Suprapubic skin (tissue), 4 donors: ENCODE results near the gene SHC3. TPM values are rescaled to one million over a fixed set of nuclear protein-coding genes. Genes with fewer than 3 reads are reported as not detected.

ENCODE experiments used
- DNase-seq, 2 donors: peaks; one replicate each; pipeline ENCODE4 v3.0.0-alpha.2; 2019; ENCODE audit warnings: low spot score in 2 of 2
- H3K27ac ChIP-seq: fragments of 200-600 bp; sonication (generic); one replicate; pipeline ENCODE4 v1.5.1; 2019
- H3K27me3 ChIP-seq: fragments of 200-600 bp; sonication (generic); one replicate; pipeline ENCODE4 v1.5.1; 2019
- H3K36me3 ChIP-seq: fragments of 200-600 bp; sonication (generic); one replicate; pipeline ENCODE4 v1.5.1; 2019
- H3K4me1 ChIP-seq: fragments of 200-600 bp; sonication (generic); one replicate; pipeline ENCODE4 v1.5.1; 2019
- H3K4me3 ChIP-seq: fragments of 200-600 bp; sonication (generic); one replicate; pipeline ENCODE4 v1.5.1; 2019; ENCODE audit warnings: mild to moderate bottlenecking
- H3K9me3 ChIP-seq: fragments of 200-600 bp; sonication (generic); one replicate; pipeline ENCODE4 v1.5.1; 2019
- CTCF ChIP-seq, 2 donors: fragments of 200-600 bp in 1 of 2; fragments of 450-650 bp in 1 of 2; sonication (generic) in 1 of 2; IDR thresholded peaks; one replicate each; pipeline ENCODE4 v1.5.1; 2016 to 2019; ENCODE audit warnings: antibody characterized with exemption in 2 of 2, mild to moderate bottlenecking in 1 of 2, moderate library complexity in 1 of 2
- EP300 ChIP-seq: sonication (generic); formaldehyde crosslinking; IDR thresholded peaks from one replicate; pipeline ENCODE4 v1.6.1; 2017; ENCODE audit warnings: antibody characterized with exemption
- POLR2A ChIP-seq, 2 donors: fragments of 450-650 bp; IDR thresholded peaks; one replicate each; pipeline ENCODE4 v1.6.1; 2017; ENCODE audit warnings: antibody characterized with exemption in 2 of 2, mild to moderate bottlenecking in 2 of 2, moderate library complexity in 2 of 2
- POLR2AphosphoS5 ChIP-seq, 3 donors: sonication (generic); formaldehyde crosslinking; IDR thresholded peaks; one replicate each; pipeline ENCODE4 v1.6.1; 2017; ENCODE audit warnings: antibody characterized with exemption in 3 of 3
- WGBS: methylation state at CpG from one replicate; pipeline ENCODE4 v1.1.5; 2018; 5-methylcytosine and 5-hydroxymethylcytosine counted together
- total RNA-seq, 4 donors: library from RNA; depleted of rRNA; stranded (reverse); fragments of >200 nt; gene quantifications; one replicate each; pipeline ENCODE4 v1.1.0, GENCODE V29; 2016

Gene SHC3
- total RNA-seq, 4 donors from 2014 or later: 1.7 to 6.0 (median 3.2) TPM

- Histone ChIP-seq H3K4me1 (peaks cover 5% of the 10 kb centered on the region), H3K27ac (no peak overlapping the region), H3K36me3 (no peaks in the 10 kb centered on the region), H3K27me3 (no peaks in the 10 kb centered on the region), H3K4me3 (no peak overlapping the region), H3K9me3 (no peaks in the 10 kb centered on the region)
- 49% methylated on average over 11 of the region's 11 CpGs for WGBS
- DNase-seq: no peak
- TF ChIP-seq EP300 (no peak), CTCF (IDR thresholded peaks at IDR 0.05) (no peak), POLR2AphosphoS5 (IDR thresholded peaks at IDR 0.05) (no peak), POLR2A (IDR thresholded peaks at IDR 0.05) (no peak)
Observed at GRCh38 chr9:89095761-89096528, 82.7 kb downstream of the SHC3 start.

DNA sequence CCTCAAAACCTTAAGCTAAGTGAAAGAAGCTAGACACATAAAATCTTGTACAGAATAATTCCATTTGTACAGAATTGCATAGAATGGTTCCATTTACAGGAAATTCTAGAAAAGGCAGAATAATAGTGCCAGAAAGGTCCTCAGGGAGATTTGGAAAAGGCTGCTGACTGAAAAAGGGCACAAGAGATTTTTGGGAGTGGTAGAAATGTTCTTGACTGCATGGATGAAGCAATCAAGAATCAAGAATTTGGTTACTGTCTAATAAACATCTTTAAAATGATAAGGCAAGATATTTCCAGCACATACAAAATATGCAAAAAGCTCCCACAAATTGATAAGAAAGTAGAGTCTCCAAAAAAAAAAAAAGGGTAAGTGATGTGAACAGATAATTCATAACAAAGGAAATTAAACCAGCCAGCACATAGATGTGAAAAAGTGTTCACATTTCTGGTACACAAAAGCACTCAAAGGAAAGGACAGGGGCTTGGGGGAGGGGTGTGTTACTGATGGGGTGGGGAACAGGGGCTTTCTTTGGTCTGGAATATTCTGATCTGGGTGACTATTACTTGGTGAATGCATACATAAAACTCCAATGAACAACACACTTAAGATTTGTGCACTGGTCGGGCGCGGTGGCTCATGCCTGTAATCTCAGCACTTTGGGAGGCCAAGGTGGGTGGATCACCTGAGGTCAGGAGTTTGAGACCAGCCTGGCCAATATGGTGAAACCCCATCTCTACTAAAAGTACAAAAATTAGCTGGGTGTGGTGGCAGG lies 85.2 kb downstream of the SHC3 start:
- H3K27ac ChIP-seq: no peak overlapping the region
- TF ChIP-seq POLR2AphosphoS5 (IDR thresholded peaks at IDR 0.05): no peak
- no peak for TF ChIP-seq POLR2A (IDR thresholded peaks at IDR 0.05)
- TF ChIP-seq CTCF (IDR thresholded peaks at IDR 0.05): no peak
- TF ChIP-seq EP300: no peak
- H3K27me3 ChIP-seq: no peaks in the 10 kb centered on the region
- WGBS: 100% methylated on average over 3 of the region's 3 CpGs
- no peak overlapping the region for H3K4me3 ChIP-seq
- H3K9me3 ChIP-seq: no peaks in the 10 kb centered on the region
- DNase-seq: no peak
- no peaks in the 10 kb centered on the region for H3K36me3 ChIP-seq
- H3K4me1 ChIP-seq: peaks cover 5% of the 10 kb centered on the region

DNA sequence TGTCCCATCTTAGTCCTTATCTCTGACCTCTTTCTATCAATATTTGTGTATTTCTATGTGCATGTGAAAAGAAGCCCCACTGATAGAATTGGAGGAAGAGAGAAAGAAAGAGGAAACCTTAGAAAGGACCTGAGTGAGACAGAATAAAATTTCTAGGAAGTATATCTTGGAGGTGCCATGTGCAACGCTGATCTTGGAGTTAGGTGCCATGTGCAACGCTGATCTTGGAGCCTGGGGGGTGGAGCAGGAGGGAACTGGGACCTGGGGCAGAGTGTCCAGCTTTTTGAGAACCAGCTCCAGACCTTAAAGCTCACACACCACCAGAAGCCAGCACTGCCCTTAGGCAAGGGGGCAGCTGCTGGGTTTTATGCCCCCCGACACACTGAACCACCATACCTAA lies 89.4 kb downstream of the SHC3 start:
- H3K36me3 ChIP-seq: no peaks in the 10 kb centered on the region
- H3K9me3 ChIP-seq: no peaks in the 10 kb centered on the region
- H3K27me3 ChIP-seq: peaks cover 3% of the 10 kb centered on the region
- no peak for TF ChIP-seq CTCF (IDR thresholded peaks at IDR 0.05)
- TF ChIP-seq POLR2AphosphoS5 (IDR thresholded peaks at IDR 0.05): no peak
- TF ChIP-seq EP300: no peak
- no peak for TF ChIP-seq POLR2A (IDR thresholded peaks at IDR 0.05)
- H3K4me3 ChIP-seq: no peak overlapping the region
- WGBS: 92% methylated on average over 3 of the region's 3 CpGs
- no peak overlapping the region for H3K27ac ChIP-seq
- no peak for DNase-seq
- H3K4me1 ChIP-seq: no peaks in the 10 kb centered on the region

DNA sequence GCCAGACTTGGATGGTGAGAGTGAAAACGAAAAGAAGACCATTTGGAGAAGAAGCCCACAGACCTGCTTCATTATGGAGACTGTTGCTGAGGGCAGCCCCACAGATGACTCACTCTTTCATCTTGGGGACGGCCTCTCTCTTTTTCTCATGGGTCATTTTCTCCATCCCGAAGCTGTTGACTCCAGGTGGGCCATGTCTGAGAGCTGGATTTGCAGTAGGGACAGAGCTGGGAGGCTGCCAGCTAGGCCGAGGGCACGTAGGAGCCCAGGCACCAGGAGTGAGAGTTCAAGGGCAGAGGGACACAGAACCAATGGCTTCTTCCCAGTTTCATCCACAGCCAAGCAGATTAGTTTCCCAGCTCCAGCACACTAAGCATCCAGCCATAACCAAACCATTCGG lies 95.0 kb downstream of the SHC3 start:
- WGBS: 92% methylated on average over 6 of the region's 6 CpGs

More for the DNA sequence above, 95.0 kb downstream of the SHC3 start:
- Histone ChIP-seq H3K4me3 (no peak overlapping the region), H3K9me3 (no peaks in the 10 kb centered on the region), H3K27ac (no peak overlapping the region), H3K27me3 (peaks cover 3% of the 10 kb centered on the region), H3K36me3 (no peaks in the 10 kb centered on the region), H3K4me1 (peaks cover 4% of the 10 kb centered on the region)
- TF ChIP-seq POLR2A (IDR thresholded peaks at IDR 0.05) (no peak), CTCF (IDR thresholded peaks at IDR 0.05) (no peak), EP300 (no peak), POLR2AphosphoS5 (IDR thresholded peaks at IDR 0.05) (no peak)
- no peak for DNase-seq
